ENCODE measurements around the gene CUL3.

Gene CUL3

DNA sequence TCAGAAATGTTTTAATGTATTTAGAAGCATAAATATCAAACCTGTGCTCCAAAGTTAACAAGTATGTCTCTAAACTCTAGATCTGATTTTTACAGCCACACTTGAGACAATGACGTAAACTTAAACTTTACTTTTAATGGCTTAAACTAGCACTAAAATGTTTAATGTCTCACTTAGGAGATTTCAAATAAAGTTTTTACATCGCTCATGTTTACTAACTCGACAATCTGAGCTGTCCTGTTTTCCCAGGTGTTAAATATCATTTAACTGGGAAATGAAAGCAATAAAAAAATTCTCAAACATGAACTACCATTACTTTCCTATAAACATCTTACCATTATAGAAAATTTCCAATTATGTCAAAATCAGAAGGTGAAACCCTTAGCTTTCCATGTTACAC, 113.0 kb downstream of the CUL3 start:
- Histone ChIP-seq H3K9ac (ENCODE audit: low read depth, low read length) (no peak overlapping the region), H3K4me1 (ENCODE audit: control insufficient read depth, insufficient read depth, low read length) (0 out of 2 replicates have a peak, but pooled peaks cover 3% of the 10 kb centered on the region), H3K27me3 (ENCODE audit: control insufficient read depth, insufficient read depth, low read length) (no peaks in the 10 kb centered on the region), H3K4me3 (ENCODE audit: low read depth, low read length) (no peak overlapping the region), H3K27ac (ENCODE audit: low read depth, low read length) (no peak overlapping the region), H3K9me3 (ENCODE audit: control insufficient read depth, insufficient read depth, low read length) (no peaks in the 10 kb centered on the region), H3K36me3 (ENCODE audit: control insufficient read depth, insufficient read depth, low read length) (peaks cover 39% of the 10 kb centered on the region)

DNA sequence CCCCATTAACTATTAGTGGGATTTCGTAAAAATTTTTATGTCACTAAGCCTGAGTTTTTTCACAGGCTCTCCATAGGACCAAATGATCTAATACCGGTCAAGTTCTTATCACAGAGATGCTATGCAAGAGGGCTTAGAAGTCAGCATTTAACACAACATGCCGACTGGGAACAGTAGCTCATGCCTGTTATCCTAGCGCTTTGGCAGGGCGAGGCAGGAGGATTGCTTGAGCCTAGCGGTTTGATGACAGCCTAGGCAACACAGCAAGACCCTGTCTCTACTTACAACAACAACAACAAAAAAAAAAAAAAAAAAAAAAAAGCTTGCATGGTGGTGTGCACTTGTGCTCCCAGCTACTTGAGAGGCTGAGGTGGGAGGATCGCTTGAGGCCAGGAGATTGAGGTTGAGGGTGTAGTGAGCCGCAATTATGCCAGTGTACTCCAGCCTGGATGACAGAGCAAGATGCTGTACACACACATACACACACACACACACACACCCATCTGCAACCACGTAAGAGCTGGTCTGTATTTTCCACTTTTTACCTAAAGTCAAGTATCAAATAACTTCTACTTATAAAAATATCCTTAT, 115.7 kb downstream of the CUL3 start:
- Histone ChIP-seq H3K27me3 (ENCODE audit: control insufficient read depth, insufficient read depth, low read length) (no peaks in the 10 kb centered on the region), H3K27ac (ENCODE audit: low read depth, low read length) (no peak overlapping the region), H3K9me3 (ENCODE audit: control insufficient read depth, insufficient read depth, low read length) (no peaks in the 10 kb centered on the region), H3K9ac (ENCODE audit: low read depth, low read length) (no peak overlapping the region), H3K4me3 (ENCODE audit: low read depth, low read length) (no peak overlapping the region), H3K36me3 (ENCODE audit: control insufficient read depth, insufficient read depth, low read length) (peaks cover 17% of the 10 kb centered on the region), H3K4me1 (ENCODE audit: control insufficient read depth, insufficient read depth, low read length) (peaks cover 8% of the 10 kb centered on the region; the same call in 1 of the 2 replicates)

DNA sequence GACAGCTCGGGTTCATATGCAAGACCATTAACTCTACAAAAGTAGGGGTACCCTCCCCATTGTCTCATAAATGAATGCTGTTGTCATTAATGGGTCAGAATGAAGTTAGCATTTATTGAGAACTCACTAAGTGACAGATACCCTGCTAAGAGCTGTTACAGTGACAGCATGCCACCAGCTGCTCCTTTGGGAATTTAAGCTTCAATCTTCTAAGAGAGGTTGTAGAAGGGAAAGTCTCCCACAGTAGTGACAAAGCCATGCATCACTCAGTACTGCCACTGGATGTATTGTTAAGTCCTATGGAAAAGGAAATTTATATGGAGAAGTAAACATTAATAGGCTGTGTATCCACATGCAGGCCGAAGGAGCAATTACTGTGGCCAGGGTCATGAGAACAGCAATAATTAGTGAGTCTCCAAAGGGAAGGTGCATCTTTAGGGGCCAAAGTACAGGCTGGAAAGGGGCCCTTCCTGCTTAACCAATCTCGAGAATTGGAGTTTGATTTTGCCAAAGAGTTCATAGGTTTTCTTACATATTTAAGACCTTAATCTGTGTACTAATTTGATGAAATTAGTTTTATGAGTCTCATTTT, 118.8 kb downstream of the CUL3 start:
- Histone ChIP-seq H3K4me3 (ENCODE audit: low read depth, low read length) (no peak overlapping the region), H3K9ac (ENCODE audit: low read depth, low read length) (no peak overlapping the region), H3K27me3 (ENCODE audit: control insufficient read depth, insufficient read depth, low read length) (no peaks in the 10 kb centered on the region), H3K4me1 (ENCODE audit: control insufficient read depth, insufficient read depth, low read length) (peaks cover 8% of the 10 kb centered on the region; the same call in 1 of the 2 replicates), H3K36me3 (ENCODE audit: control insufficient read depth, insufficient read depth, low read length) (no peaks in the 10 kb centered on the region), H3K27ac (ENCODE audit: low read depth, low read length) (no peak overlapping the region), H3K9me3 (ENCODE audit: control insufficient read depth, insufficient read depth, low read length) (no peaks in the 10 kb centered on the region)

DNA sequence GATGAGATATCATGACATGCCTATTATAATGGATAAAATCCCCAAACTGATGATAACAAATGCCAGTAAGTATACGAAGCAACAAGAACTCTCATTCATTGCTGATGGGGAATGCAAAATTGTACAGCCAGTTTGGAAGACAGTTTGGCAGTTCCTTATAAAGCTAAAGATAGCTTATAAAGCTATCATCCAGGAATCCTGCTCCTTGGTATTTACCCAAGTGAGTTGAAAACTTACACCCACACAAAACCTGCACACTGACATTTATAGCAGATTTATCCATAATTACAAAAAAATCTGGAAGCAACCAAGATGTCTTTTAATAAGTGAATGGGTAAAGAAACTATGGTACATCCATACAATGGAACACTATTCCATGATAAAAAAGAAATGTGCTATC, 123.8 kb downstream of the CUL3 start:
- Histone ChIP-seq H3K27me3 (ENCODE audit: control insufficient read depth, insufficient read depth, low read length) (no peaks in the 10 kb centered on the region), H3K36me3 (ENCODE audit: control insufficient read depth, insufficient read depth, low read length) (no peaks in the 10 kb centered on the region), H3K27ac (ENCODE audit: low read depth, low read length) (no peak overlapping the region), H3K4me3 (ENCODE audit: low read depth, low read length) (no peak overlapping the region), H3K9ac (ENCODE audit: low read depth, low read length) (no peak overlapping the region), H3K4me1 (ENCODE audit: control insufficient read depth, insufficient read depth, low read length) (peaks cover 4% of the 10 kb centered on the region; the same call in 1 of the 2 replicates), H3K9me3 (ENCODE audit: control insufficient read depth, insufficient read depth, low read length) (no peaks in the 10 kb centered on the region)

DNA sequence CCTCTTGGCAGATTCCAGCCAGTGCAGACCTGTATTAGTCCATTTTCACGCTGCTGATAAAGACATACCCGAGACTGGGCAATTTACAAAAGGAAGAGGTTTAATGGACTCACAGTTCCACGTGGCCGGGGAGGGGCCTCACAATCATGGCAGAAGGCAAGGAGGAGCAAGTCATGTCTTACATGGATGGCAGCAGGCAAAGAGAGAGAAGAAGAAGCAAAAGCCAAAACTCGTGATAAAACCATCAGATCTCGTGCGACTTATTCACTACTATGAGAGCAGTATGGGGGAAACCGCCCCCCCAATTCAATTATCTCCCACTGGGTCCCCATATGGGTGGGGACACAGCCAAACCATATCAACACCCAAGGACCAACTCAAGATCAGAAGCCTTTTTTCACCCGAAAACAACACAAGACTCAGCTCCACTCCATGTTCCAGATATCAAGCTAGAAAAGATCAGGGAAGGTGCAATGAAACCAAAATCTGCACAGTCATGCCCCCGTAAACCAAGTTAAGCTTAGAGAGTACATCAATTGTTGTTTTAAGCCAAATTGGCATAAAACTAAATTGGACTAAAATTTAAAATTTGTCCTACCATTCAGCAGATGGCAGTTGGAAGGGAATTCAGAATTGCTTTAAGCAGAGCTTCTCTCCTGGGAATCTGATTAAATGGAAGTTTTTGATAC, 127.6 kb downstream of the CUL3 start:
- no peaks in the 10 kb centered on the region for H3K36me3 ChIP-seq (ENCODE audit: control insufficient read depth, insufficient read depth, low read length)
- no peak overlapping the region for H3K27ac ChIP-seq (ENCODE audit: low read depth, low read length)
- peaks cover 3% of the 10 kb centered on the region; the same call in 1 of the 2 replicates for H3K4me1 ChIP-seq (ENCODE audit: control insufficient read depth, insufficient read depth, low read length)
- H3K27me3 ChIP-seq (ENCODE audit: control insufficient read depth, insufficient read depth, low read length), result no peaks in the 10 kb centered on the region
- no peaks in the 10 kb centered on the region for H3K9me3 ChIP-seq (ENCODE audit: control insufficient read depth, insufficient read depth, low read length)
- no peak overlapping the region for H3K9ac ChIP-seq (ENCODE audit: low read depth, low read length)
- no peak overlapping the region for H3K4me3 ChIP-seq (ENCODE audit: low read depth, low read length)

DNA sequence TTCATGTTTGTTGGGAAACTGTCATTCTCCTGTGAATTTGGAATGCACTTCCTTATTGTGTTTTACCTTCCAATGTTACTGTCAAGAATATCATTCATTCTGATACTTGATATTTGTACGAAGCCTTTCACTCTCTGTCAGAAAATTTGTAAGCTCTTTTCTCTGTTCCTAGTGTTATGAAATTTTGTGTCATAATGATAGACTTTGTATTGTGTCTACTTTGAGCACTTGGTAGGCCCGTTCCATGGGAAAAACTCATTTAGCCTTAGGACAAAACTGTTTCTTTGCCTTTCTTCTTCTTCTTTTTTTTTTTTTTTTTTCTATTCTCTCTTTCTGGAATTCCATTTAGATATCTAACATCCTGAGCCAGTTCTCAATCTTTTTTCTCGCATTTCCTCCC, 131.3 kb downstream of the CUL3 start:
- Histone ChIP-seq H3K9me3 (ENCODE audit: control insufficient read depth, insufficient read depth, low read length) (no peaks in the 10 kb centered on the region), H3K9ac (ENCODE audit: low read depth, low read length) (no peak overlapping the region), H3K4me1 (ENCODE audit: control insufficient read depth, insufficient read depth, low read length) (peaks cover 3% of the 10 kb centered on the region; the same call in 1 of the 2 replicates), H3K4me3 (ENCODE audit: low read depth, low read length) (no peak overlapping the region), H3K27me3 (ENCODE audit: control insufficient read depth, insufficient read depth, low read length) (no peaks in the 10 kb centered on the region), H3K27ac (ENCODE audit: low read depth, low read length) (no peak overlapping the region), H3K36me3 (ENCODE audit: control insufficient read depth, insufficient read depth, low read length) (no peaks in the 10 kb centered on the region)

DNA sequence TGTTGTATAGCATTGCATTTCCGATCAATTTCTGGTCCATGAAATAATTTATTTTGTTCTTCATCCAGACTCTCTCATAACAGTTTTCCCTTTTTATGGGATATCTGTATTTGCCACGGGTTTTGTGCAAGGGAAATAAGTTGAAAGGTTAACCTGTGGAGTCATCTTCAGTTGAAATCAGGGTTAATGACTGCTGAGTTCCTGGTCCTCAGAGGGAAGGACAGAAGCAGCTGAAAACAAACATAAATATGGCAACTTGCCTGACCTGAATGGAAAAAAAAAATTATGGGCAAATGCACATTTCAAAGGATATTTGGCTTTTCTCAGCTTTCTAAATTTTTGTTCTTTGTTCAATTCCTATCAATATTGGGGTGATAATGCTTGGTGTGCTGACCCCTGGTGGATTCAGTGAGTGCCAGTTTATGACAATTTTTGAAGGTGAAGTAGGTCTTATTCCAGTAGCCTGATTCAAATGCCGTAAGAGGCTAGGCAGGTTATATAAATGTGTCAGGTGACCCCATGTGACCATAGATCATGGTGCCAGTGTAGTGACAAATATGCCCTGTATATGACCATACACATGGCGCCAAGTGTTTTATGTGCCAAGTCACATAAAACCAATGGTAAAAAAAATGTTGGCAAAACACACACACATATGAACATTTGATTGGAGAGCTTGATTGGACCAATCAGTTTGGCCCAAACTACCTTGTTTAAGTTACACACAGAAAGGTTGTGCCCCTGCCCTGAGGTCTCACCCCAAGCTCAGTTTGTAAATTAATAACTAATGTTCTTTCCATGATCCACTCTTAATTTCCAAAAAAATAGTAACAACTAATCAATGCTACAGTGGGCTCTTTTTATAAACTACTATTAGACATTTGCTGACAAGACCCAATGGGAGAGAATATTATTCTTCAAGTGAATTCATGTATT, 135.7 kb downstream of the CUL3 start:
- Histone ChIP-seq H3K27ac (ENCODE audit: low read depth, low read length) (no peak overlapping the region), H3K4me3 (ENCODE audit: low read depth, low read length) (no peak overlapping the region), H3K27me3 (ENCODE audit: control insufficient read depth, insufficient read depth, low read length) (no peaks in the 10 kb centered on the region), H3K9me3 (ENCODE audit: control insufficient read depth, insufficient read depth, low read length) (no peaks in the 10 kb centered on the region), H3K36me3 (ENCODE audit: control insufficient read depth, insufficient read depth, low read length) (no peaks in the 10 kb centered on the region), H3K4me1 (ENCODE audit: control insufficient read depth, insufficient read depth, low read length) (no peaks in the 10 kb centered on the region), H3K9ac (ENCODE audit: low read depth, low read length) (no peak overlapping the region)

DNA sequence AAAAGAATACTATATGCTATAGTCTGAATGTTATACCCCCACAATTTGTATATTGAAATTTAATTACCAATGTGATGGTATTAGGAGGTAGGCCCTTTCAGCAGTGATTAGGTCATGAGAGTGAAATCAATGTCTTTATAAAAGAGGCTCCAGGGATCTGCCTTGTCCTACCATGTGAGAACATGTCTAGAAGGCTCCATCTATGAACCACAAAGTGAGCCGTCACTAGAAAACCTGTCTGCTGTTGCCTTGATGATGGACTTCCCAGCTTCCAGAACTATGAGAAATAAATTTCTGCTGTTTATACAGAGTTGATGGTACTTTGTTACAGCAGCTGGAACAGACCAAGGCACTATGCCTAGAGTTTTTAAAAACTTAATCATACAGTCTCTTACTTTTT, 136.9 kb downstream of the CUL3 start:
- Histone ChIP-seq H3K27ac (ENCODE audit: low read depth, low read length) (no peak overlapping the region), H3K4me1 (ENCODE audit: control insufficient read depth, insufficient read depth, low read length) (no peaks in the 10 kb centered on the region)

DNA sequence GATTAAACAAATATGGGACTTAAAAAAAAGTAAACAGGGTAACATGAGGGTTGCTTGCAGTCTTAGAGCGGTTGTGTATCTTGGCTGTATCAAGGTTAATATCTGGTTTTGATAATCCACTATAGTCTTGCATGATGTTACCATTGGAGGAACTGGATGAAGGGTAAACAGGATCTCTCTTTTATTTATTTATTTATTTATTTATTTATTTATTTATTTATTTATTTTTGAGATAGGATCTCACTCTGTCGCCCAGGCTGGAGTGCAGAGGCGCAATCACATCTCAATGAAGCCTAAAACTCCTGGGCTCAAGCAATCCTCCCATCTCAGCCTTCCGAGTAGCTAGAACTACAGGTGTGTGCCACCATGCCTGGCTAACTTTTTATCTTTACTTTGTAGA, 140.4 kb downstream of the CUL3 start:
- Histone ChIP-seq H3K9me3 (ENCODE audit: control insufficient read depth, insufficient read depth, low read length) (no peaks in the 10 kb centered on the region), H3K4me3 (ENCODE audit: low read depth, low read length) (no peak overlapping the region), H3K36me3 (ENCODE audit: control insufficient read depth, insufficient read depth, low read length) (no peaks in the 10 kb centered on the region), H3K4me1 (ENCODE audit: control insufficient read depth, insufficient read depth, low read length) (no peaks in the 10 kb centered on the region), H3K27me3 (ENCODE audit: control insufficient read depth, insufficient read depth, low read length) (no peaks in the 10 kb centered on the region), H3K9ac (ENCODE audit: low read depth, low read length) (no peak overlapping the region), H3K27ac (ENCODE audit: low read depth, low read length) (no peak overlapping the region)

More for the DNA sequence above, 136.9 kb downstream of the CUL3 start:
- no peak overlapping the region for H3K4me3 ChIP-seq (ENCODE audit: low read depth, low read length)
- H3K36me3 ChIP-seq (ENCODE audit: control insufficient read depth, insufficient read depth, low read length), result no peaks in the 10 kb centered on the region
- no peak overlapping the region for H3K9ac ChIP-seq (ENCODE audit: low read depth, low read length)
- no peaks in the 10 kb centered on the region for H3K27me3 ChIP-seq (ENCODE audit: control insufficient read depth, insufficient read depth, low read length)
- H3K9me3 ChIP-seq (ENCODE audit: control insufficient read depth, insufficient read depth, low read length), result no peaks in the 10 kb centered on the region

DNA sequence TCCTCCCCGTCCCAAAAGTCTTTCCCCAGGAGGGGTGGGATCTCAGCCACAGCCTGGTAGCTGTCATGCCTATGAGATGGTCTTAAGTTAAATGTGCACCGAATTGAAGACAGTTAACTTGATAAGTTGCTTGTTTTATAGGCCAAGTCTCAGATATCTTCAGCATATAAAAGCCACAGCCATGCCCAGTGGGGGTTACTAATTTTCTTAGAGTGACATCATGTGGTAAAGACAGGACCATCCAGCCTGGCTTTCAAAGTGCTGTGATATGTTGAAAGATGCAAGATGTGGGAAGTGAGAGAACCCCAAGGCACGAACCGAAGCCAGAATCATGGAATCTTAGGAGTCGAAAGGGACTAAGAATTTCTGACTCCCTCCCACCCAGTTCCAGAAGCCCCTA, 141.1 kb downstream of the CUL3 start:
- no peaks in the 10 kb centered on the region for H3K36me3 ChIP-seq (ENCODE audit: control insufficient read depth, insufficient read depth, low read length)
- H3K9ac ChIP-seq (ENCODE audit: low read depth, low read length), result no peak overlapping the region
- no peaks in the 10 kb centered on the region for H3K27me3 ChIP-seq (ENCODE audit: control insufficient read depth, insufficient read depth, low read length)
- no peak overlapping the region for H3K4me3 ChIP-seq (ENCODE audit: low read depth, low read length)
- H3K9me3 ChIP-seq (ENCODE audit: control insufficient read depth, insufficient read depth, low read length), result no peaks in the 10 kb centered on the region
- no peaks in the 10 kb centered on the region for H3K4me1 ChIP-seq (ENCODE audit: control insufficient read depth, insufficient read depth, low read length)
- H3K27ac ChIP-seq (ENCODE audit: low read depth, low read length), result no peak overlapping the region

Data from HUES48 (cell line).